HCT116 (cell line): ENCODE results near the gene RANBP17. TPM values are rescaled to one million over a fixed set of nuclear protein-coding genes. Genes with fewer than 3 reads are reported as not detected.
"Not testable (repeated sequence)": the region's sequence is repeated elsewhere in the genome, so short reads cannot be mapped to it uniquely, and the experiment has no call there.

Source experiments
- ATAC-seq: fragments of 200-7000 bp; cut with Tn5 transposase; 2 replicates; pipeline ENCODE4 v1.9.1; 2020; ENCODE audit warnings: mild to moderate bottlenecking, moderate library complexity
- BruUV-seq: library from RNA; stranded (reverse); fragments of 400-500 nt; replicated peaks from 2 replicates; lab custom pipeline; 2021; lab: Mats Ljungman, UMichigan
- CTCF ChIA-PET: fragments of 300-600 bp; sonication (Branson Sonifier 250); formaldehyde crosslinking; loops from one replicate; lab custom pipeline; 2021; ENCODE audit warnings: antibody characterized with exemption; lab: Charles Lee
- POLR2A ChIA-PET: fragments of 300-600, 350-600 bp; sonication (Branson Sonifier 250); formaldehyde crosslinking; loops from one replicate; lab custom pipeline; 2021; ENCODE audit warnings: antibody characterized with exemption; lab: Charles Lee
- RAD21 ChIA-PET, 2 experiments: fragments of 300-600 bp; sonication (Branson Sonifier 250); formaldehyde crosslinking; loops; one replicate each; lab custom pipeline; 2023; ENCODE audit warnings: low total read pairs in 2 of 2; ENCODE audit not compliant: uncharacterized antibody in 2 of 2, unreplicated experiment in 2 of 2, low non-redundant PET in 1 of 2; lab: Charles Lee
- DNase-seq: peaks from one replicate; pipeline ENCODE4 v3.0.0-alpha.2; 2010; ENCODE audit warnings: low read depth, low spot score
- H2AFZ ChIP-seq: fragments of 200-600 bp; shearing (Covaris generic), sonication (generic); 2 replicates; pipeline ENCODE4 v1.6.1; 2017; ENCODE audit warnings: low read depth, mixed run types, mixed read lengths, antibody characterized with exemption, low read length; ENCODE audit not compliant: poor library complexity, severe bottlenecking
- H3K27ac ChIP-seq: 2 replicates; pipeline ENCODE4 v1.5.1; 2012; ENCODE audit warnings: low read depth, low read length
- H3K27me3 ChIP-seq: fragments of 200-600 bp; sonication (generic); 2 replicates; pipeline ENCODE4 v1.6.1; 2016; ENCODE audit warnings: mixed run types, low read length, mixed read lengths; ENCODE audit not compliant: insufficient read depth
- H3K36me3 ChIP-seq, 2 experiments: fragments of 200-500 bp in 1 of 2; fragments of 200-600 bp in 1 of 2; sonication (Bioruptor generic) in 1 of 2; sonication (generic) in 1 of 2; 2 replicates each; pipeline versions ENCODE4 v1.5.1 to v1.6.1; 2014 to 2016; ENCODE audit warnings: low read length in 2 of 2, inconsistent platforms in 1 of 2, mixed read lengths in 1 of 2, mixed run types in 1 of 2; ENCODE audit not compliant: insufficient read depth in 2 of 2, control insufficient read depth in 1 of 2
- H3K4me1 ChIP-seq, 2 experiments: fragments of 200-600 bp in 1 of 2; sonication (generic) in 1 of 2; 2 replicates each; pipeline versions ENCODE4 v1.5.1 to v1.6.1; 2012 to 2017; ENCODE audit warnings: low read length in 2 of 2, inconsistent platforms in 1 of 2, mild to moderate bottlenecking in 1 of 2, mixed read lengths in 1 of 2, mixed run types in 1 of 2, moderate library complexity in 1 of 2; ENCODE audit not compliant: insufficient read depth in 2 of 2, control insufficient read depth in 1 of 2
- H3K4me2 ChIP-seq: fragments of 200-600 bp; sonication (generic); 2 replicates; pipeline ENCODE4 v1.6.1; 2017; ENCODE audit warnings: mixed run types, low read length, mixed read lengths
- H3K4me3 ChIP-seq, 2 experiments: fragments of 200-600 bp in 1 of 2; sonication (generic) in 1 of 2; replicated peaks in 1 of 2; 2 replicates each; pipeline ENCODE4 v1.5.1; 2011 to 2016; ENCODE audit warnings: low read length in 2 of 2, control low read depth in 1 of 2, low read depth in 1 of 2, mild to moderate bottlenecking in 1 of 2, mixed read lengths in 1 of 2, mixed run types in 1 of 2
- H3K79me2 ChIP-seq: fragments of 200-600 bp; sonication (generic); 2 replicates; pipeline ENCODE4 v1.6.1; 2017; ENCODE audit warnings: mild to moderate bottlenecking, mixed run types, low read length, moderate library complexity, mixed read lengths; ENCODE audit not compliant: insufficient read depth
- H3K9ac ChIP-seq: fragments of 200-600 bp; sonication (generic); 2 replicates; pipeline ENCODE4 v1.6.1; 2016; ENCODE audit warnings: low read length, mixed read lengths
- H3K9me2 ChIP-seq: fragments of 200-600 bp; sonication (generic), shearing (Covaris generic); 2 replicates; pipeline ENCODE4 v1.6.1; 2017; ENCODE audit warnings: mixed run types, mild to moderate bottlenecking, moderate library complexity; ENCODE audit not compliant: insufficient read depth
- H3K9me3 ChIP-seq, 2 experiments: fragments of 200-500 bp in 1 of 2; fragments of 200-600 bp in 1 of 2; sonication (Bioruptor generic) in 1 of 2; sonication (generic) in 1 of 2; 2 replicates each; pipeline ENCODE4 v1.6.1; 2014 to 2017; ENCODE audit warnings: low read length in 2 of 2, mixed read lengths in 2 of 2, inconsistent platforms in 1 of 2, low read depth in 1 of 2, mild to moderate bottlenecking in 1 of 2, mixed run types in 1 of 2, moderate library complexity in 1 of 2; ENCODE audit not compliant: control insufficient read depth in 1 of 2, insufficient read depth in 1 of 2
- H4K20me1 ChIP-seq: fragments of 200-600 bp; sonication (generic), shearing (Covaris generic); 2 replicates; pipeline ENCODE4 v1.6.1; 2017; ENCODE audit warnings: mixed run types, mild to moderate bottlenecking, moderate library complexity; ENCODE audit not compliant: insufficient read depth
- CEBPB ChIP-seq: IDR thresholded peaks from 2 replicates; pipeline ENCODE4 v1.6.1; 2012; ENCODE audit warnings: low read depth
- EGR1 ChIP-seq: IDR thresholded peaks from 2 replicates; pipeline ENCODE4 v1.6.1; 2012; ENCODE audit warnings: low read depth
- EZH2 ChIP-seq: fragments of 200-600 bp; sonication (generic); IDR thresholded peaks from 2 replicates; pipeline ENCODE4 v1.6.1; 2017; ENCODE audit warnings: antibody characterized with exemption, mixed run types
- JUND ChIP-seq: IDR thresholded peaks from 2 replicates; pipeline ENCODE4 v1.6.1; 2012
- YY1 ChIP-seq: IDR thresholded peaks from 2 replicates; pipeline ENCODE4 v1.6.1; 2011; ENCODE audit warnings: low read length, low read depth, moderate library complexity, mild to moderate bottlenecking; ENCODE audit not compliant: insufficient replicate concordance; ENCODE audit errors: extremely low read depth
- intact Hi-C: fragments of 100-400 bp; cut with micrococcal nuclease; formaldehyde crosslinking; loops from 2 replicates; pipeline ENCODE4 v1.10.0; 2022
- total RNA-seq: library from RNA; stranded (reverse); gene quantifications from one replicate; pipeline ENCODE4 v1.2.1, GENCODE V29; 2021; ENCODE audit not compliant: unreplicated experiment
- TF ChIP-seq, protein P1 (sequence below): IDR thresholded peaks from 2 replicates; pipeline ENCODE4 v1.6.1; 2012; ENCODE audit warnings: low read depth
- TF ChIP-seq, protein P2 (sequence below): IDR thresholded peaks from 2 replicates; pipeline ENCODE4 v1.6.1; 2012

RANBP17 gene
- total RNA-seq, 1 experiment from 2014 or later: 18.2 TPM

DNA sequence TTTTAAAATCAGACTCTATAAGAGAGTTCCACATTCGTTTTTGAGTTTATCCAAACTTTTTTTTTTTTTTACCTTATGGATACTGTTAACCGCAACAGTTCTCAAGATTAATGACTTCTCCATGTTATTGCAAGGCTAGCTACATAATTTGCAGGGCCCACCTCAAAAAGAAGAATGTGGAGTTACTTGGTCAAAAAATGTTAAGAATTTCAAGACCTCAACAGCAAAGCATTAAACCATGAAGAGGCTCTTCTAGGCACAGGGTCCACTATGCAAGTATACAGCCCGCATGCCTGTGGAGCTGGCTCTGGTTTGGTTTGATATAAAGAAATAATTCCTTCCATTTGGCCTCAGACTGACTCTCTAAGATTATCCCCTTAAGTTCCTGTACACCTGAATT lies 313.9 kb downstream of the RANBP17 start (continued):
- TF ChIP-seq, protein P1, sequence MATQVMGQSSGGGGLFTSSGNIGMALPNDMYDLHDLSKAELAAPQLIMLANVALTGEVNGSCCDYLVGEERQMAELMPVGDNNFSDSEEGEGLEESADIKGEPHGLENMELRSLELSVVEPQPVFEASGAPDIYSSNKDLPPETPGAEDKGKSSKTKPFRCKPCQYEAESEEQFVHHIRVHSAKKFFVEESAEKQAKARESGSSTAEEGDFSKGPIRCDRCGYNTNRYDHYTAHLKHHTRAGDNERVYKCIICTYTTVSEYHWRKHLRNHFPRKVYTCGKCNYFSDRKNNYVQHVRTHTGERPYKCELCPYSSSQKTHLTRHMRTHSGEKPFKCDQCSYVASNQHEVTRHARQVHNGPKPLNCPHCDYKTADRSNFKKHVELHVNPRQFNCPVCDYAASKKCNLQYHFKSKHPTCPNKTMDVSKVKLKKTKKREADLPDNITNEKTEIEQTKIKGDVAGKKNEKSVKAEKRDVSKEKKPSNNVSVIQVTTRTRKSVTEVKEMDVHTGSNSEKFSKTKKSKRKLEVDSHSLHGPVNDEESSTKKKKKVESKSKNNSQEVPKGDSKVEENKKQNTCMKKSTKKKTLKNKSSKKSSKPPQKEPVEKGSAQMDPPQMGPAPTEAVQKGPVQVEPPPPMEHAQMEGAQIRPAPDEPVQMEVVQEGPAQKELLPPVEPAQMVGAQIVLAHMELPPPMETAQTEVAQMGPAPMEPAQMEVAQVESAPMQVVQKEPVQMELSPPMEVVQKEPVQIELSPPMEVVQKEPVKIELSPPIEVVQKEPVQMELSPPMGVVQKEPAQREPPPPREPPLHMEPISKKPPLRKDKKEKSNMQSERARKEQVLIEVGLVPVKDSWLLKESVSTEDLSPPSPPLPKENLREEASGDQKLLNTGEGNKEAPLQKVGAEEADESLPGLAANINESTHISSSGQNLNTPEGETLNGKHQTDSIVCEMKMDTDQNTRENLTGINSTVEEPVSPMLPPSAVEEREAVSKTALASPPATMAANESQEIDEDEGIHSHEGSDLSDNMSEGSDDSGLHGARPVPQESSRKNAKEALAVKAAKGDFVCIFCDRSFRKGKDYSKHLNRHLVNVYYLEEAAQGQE: no peak
- TF ChIP-seq EZH2 (no peak), JUND (no peak), EGR1 (no peak), CEBPB (no peak), YY1 (no peak)
- TF ChIP-seq, protein P2, sequence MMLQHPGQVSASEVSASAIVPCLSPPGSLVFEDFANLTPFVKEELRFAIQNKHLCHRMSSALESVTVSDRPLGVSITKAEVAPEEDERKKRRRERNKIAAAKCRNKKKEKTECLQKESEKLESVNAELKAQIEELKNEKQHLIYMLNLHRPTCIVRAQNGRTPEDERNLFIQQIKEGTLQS: no peak

DNA sequence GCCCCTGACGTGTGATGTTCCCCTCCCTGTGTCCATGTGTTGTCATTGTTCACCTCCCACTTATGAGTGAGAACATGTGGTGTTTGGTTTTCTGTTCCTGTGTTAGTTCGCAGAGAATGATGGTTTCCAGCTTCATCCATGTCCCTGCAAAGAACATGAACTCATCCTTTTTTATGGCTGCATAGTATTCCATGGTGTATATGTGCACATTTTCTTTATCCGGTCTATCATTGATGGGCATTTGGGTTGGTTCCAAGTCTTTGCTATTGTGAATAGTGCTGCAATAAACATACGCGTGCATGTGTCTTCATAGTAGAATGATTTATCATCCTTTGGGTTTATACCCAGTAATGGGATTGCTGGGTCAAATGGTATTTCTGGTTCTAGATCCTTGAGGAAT lies 316.4 kb downstream of the RANBP17 start:
- CTCF ChIA-PET, H3K4me1 ChIP-seq, H3K27ac ChIP-seq, H3K9me3 ChIP-seq, H2AFZ ChIP-seq, H3K9ac ChIP-seq, ATAC-seq, DNase-seq, POLR2A ChIA-PET, H3K4me3 ChIP-seq, H3K36me3 ChIP-seq, H4K20me1 ChIP-seq, H3K9me2 ChIP-seq, RAD21 ChIA-PET, BruUV-seq, H3K79me2 ChIP-seq, H3K27me3 ChIP-seq, H3K4me2 ChIP-seq: not testable (repeated sequence)
- intact Hi-C loops: loop anchor here (10.0 kb wide), 1 partner anchor 363 kb away; no protein-coding TSS in a partner anchor
